Left forelimb (tissue), 1 donor: ENCODE results near the gene ASCL4.

Source experiments
- DNase-seq: peaks from one replicate; pipeline ENCODE4 v3.0.0-alpha.2; 2018; ENCODE audit warnings: low spot score

ASCL4 gene

DNA sequence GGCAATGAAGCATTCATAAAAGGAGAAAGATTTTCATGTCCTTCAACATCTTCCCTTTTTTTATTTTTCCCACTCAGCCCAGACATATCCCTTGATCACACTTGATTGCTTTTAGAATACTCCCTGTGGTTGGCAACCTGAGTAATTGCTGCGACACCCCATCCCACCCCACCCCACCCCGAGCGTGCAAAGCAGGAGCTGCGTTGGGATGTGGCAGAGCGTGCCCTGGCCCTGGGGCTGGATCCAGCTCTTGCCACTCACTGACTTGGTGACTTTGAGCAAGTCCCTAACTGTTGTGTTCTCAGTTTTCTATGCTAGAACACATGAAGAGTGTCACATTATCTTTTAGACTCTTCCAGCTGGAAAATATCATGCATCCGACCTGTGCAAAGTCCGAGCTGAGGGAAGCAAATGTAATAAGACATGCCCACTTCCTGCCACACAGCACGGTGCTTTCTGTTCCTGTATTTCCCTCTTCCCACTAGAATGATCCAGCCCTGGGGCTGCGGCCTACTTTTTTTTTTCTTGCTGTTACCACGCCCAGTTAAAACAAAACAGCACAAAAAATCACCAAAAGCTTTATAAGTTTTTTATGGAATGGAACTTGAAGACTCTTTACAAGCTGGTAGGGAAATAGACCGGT, 4.0 kb downstream of the ASCL4 start:
- no peak for DNase-seq

DNA sequence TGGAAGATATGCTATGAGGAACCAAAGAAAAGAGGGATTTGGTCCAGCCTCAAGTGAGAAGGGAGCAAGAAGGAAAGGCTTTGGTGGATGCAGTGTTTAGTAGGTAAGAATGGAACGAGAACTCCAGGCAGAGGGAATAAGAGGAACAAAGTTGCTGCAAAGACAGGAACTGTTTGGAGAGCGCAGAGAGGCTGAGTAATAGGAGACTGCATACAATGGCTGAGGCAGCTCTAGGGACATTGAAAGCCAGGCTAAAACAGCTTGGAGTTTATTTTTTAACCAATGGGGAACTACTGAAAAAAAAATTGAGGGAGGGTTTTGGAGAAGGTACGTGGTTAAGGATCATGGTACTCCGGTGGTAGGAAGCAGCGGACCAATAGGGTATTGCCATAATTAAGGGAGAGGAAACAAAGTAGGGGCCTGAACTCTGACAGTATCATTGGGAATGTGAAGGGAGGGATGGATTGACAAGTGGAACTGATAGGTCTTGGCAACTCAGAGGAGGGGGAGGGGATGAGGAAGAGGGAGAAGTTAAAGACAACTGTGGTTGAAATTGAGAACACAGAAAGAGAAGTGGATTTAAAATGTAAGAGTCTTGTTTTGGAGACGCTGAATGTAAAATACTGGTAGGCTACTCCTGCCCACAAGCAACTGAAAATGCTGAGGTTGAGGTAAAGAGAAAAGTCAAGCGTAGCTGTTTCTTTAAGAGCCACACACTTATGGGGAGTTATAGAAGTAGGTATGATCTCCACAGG, 4.8 kb downstream of the ASCL4 start:
- no peak for DNase-seq

DNA sequence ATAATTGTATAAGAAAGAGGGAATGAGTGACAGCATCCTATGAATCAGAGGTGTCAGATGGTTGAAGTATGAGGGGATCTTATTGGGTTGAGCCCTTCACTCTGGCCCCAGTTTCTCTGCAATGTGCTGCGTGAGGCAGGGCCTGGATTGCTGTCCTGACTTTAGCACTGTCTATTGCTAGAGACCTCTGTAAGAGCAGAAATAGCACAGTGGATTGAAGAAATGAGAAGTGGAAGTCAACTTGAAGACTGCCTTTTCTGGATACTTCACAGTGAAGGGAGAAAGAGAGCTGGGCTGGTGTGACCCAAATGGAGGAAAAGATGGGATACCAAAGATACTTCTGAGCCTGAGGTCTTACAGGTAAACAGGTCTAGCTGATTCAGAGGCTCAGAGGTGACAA, 5.8 kb downstream of the ASCL4 start:
- no peak for DNase-seq

DNA sequence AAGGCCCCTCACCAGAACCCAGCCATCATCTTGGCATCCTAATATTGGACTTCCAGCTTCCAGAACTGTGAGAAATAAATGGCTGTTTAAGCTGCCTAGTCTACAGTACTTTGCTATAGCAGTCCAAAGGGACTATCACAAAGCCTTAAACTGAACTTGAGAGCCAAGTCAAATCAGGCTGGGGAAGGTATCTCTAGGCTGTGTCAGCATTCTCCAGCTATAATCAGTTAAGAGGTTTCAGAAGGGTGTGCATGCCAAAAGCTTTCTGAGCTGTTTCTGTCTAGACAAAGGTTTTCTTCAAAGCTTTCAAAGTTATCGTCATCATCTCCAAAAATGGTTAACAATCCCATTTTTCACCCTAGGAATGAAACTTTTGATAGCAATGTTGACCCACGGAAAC, 7.6 kb downstream of the ASCL4 start:
- DNase-seq: no peak

DNA sequence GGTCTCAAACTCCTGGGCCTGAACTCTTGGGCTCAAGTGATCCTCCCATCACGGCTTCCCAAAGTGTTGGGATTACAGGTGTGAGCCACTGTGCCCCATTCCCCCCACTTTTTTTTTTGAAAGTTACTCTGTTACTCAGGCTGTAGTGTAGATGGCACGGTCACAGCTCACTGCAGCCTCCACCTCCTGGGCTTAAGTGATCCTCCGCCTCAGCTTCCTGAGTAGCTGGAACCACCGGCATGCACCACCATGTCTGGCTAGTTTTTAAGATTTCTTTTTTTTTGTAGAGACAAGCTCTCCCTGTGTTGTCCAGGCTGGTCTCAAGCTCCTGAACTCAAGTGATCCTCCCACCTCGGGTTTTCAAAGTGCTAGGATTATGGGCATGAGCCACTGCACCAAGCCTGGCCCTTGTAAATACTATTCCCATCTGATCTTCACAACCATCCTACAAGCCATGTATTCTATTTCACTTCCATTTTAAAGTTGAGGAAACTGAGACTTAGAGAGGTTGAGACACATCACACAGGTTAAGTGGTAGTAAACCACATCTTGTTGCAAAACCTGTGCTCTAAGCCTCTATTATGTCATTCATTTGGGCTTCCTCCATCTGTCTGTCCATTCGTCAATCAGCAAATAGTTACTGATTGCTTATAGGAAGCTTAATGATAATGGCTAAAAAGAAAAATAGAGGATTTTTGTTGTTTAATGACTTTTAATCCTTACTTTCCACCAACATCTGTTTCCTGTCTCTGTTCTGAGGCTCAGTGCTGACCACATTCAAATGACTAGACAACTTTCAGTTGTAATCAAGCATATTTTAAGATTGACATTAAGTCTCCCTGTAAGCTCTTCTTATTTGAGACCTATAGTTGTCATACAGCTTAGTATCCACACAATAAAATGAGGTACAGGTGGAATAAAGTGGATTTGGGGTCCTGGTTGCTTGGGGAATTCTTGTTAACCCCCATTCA, 9.2 kb downstream of the ASCL4 start:
- DNase-seq: no peak

DNA sequence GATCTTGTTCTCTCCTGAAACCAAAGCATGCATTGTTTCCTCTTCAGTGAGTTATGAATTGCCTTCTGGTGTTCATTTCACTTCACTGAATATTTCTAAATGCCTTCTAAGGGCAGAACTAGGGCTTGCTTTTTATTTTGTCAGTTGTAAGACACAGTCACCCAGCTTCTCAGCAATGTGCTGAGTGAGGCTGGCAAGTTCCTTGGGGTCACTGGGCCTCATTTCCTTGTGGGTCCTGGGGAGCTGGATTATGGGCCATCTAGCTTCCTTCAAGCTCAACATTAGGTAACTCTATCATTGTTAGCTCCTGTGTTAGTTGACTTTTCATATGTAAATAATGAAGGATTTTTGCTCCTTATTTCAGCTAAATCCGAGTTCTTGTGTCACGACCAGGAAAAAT, 13.8 kb downstream of the ASCL4 start:
- no peak for DNase-seq

DNA sequence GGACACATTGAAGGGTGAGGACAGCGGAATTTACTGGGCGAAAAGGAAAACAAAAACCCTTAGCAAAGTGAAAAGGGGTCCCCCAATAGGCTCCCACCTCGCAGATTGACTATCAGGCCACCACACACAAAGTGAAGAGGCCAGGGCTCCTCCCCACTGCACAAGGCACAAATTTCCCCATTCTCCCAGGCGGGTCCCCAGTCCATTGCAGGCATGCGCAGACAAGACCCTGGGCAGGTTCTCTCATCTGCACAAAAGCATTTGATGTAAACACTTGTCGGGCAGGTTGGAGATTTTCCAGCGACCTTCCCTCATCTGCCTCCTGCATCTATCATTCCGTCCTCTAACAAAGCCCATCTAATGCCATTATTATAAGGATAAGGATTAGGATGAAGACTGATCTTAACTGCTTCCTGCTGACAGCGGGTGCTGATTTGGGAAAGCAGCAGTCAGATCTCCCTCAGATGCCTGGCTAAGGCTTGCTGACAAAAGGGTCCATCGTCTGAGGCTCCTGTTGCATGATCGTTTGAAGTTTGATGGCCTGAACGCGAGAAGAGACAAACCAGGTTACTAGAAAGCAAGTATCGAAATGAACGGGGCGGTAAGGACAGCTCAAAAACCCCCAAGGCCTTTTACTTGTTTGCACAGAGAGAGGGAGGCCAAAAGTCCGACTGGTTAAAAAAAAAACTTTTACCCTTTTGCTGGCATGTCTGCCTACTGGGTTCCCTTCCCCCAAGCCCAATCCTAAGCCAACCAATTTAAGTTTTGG, 14.4 kb downstream of the ASCL4 start:
- no peak for DNase-seq

DNA sequence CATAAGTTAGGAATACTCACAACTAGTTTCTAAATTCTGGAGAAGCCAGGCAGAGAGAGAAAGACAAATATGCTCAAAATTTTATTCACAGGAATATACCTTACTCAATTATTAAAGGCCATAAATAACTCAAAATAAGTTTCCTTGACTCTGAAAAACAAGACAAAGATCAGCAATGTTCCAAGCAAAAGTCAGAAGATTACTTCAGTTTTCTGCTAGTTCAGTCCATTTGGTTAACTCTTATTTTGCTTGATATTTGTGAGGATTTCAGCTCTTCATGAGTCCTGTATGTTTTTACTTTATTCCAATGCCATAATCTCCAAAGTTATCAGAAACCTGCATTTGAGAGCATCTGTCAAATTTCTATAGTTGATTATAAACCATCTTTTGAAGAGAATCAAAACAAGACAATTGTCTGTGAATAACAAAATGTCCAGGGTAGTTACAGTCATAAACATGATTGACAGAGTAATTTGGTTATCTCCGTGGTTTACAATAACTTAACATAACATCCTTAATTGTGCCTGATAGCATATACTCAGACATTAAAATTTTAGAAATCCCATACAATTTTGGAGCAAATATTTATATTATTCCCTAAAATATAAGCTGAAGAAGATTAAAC, 17.1 kb downstream of the ASCL4 start:
- no peak for DNase-seq

DNA sequence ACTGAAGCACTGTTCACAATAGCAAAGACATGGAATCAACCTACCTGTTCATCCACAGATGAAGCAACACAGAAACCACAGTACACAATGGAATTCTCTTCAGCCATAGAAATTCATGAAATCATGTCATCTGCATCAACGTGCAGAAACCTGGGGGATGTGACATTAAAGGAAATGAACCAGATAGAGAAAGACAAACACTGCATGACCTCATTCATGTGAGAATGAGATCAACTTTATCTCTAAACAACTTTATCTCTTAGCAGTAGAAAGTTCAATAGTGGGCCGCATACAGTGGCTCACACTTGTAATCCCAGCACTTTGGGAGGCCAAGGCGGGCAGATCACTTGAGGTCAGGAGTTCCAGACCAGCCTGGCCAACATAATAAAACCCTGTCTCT, 19.9 kb downstream of the ASCL4 start:
- DNase-seq: no peak

DNA sequence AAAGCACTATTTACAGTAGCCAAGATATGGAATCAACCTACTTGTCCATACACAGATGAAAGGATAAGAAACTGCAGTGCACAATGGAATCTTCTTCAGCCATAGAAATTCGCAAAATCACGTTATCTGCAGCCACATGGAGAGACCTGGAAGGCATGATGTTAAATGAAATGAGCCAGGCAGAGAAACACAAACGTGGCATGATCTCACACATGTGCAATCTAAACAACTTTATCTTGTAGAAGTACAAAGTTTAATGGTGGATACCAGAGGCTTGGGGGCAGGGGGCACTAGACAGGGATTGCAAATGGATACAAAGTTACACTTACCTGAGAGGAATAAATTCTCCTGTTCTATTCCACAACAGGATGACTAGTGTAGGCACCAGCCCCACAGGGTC, 24.1 kb downstream of the ASCL4 start:
- no peak for DNase-seq

DNA sequence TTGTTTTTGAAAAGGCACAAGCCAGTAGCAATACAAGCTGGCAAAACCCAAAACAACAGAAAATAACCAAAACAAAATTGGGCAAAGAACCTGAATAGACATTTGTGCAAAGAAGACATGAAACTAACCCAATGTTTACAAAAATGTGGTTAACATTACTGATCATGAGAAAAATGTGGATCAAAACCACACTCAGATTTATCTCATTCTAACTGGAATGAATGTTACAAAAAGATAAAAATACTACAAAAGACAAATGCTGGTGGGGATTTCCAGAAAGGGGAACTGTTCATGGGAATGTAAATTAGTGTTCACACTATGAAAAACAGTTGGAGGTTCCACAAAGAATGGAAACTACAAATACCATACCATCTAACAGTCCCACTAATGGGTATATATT, 26.6 kb downstream of the ASCL4 start:
- DNase-seq: no peak

DNA sequence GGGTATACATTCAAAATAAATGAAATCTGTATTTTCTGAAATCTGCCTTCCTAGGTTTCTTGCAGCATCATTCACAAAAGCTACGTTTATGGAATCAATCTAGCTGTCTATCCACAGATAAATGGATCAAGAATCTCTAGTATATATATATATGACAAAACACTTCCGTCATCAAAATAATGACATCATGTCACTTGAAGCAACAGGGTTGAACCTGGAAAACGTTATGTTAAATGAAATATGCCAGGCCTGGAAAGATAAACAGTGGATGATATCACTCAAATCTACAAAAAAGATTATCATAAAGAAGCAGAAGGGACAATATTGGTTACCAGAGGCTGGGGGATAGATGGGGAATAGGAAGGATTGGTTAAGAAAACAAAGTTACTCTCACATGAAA, 28.6 kb downstream of the ASCL4 start:
- DNase-seq: no peak

DNA sequence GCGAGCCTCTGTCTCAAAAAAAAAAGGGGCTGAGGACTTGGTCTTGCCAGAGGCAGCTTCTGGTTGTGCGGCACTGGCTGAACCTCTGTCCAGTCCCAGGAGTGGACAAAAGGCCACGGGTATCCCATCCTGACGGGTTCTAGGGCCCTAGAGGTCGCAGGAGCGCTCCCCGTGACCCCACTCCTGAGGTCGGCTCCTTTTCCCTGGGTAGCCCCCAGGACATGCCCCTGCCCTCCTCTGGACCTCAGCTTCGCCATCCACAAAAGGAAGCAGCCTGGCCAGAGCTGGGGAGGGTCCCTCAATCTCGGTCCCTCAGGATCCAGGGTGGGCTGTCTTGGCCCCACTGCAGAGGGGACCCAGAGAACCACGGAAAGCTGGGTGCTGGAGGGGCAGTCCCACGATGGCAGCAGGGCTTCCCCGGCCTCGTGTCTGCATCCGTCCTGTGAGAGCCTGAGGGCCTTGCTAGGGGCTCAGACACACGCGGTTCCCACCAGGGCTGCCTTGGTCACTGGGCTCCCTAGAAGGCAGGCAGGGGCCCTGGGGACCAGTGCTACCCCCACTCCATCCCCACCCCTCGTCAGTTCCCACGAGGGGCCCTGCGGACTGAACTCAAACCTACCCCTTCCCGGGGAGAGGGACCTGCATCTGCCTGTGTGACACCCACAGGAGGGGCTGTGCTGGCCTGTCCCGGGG, 31.1 kb downstream of the ASCL4 start:
- no peak for DNase-seq

DNA sequence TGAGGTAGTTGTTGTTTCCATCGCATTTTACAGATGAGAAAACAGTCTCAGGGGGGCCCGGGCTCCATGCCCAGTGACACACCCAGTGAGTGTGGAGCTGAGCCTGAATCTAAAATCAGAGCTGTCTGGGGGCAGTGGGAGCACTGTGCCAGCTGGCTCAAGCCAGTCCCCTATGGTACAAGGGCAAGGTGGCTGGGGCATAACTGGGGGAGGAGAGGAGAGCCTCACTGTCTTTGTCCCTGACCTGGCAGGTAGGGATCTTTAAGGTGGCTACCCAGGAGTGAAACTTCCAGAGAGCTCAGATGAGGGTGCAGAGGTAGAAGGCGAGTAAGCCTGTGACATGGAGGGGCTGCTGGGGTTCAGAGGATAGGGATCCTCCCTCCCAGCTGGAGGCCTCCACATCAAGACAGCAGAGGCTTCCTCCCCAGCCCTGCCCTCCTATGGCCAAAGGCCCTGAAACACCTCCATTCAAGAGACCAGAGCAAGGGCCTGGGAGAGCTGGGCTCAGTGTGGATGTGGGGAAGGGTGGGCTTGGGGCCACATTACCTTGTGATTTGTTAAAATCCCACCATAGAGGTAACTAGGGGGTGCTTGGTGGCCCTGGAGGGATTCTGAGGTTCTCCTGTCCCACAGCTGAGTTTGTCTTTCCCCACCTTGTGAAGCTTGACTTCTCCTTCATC, 33.1 kb downstream of the ASCL4 start:
- DNase-seq: no peak

DNA sequence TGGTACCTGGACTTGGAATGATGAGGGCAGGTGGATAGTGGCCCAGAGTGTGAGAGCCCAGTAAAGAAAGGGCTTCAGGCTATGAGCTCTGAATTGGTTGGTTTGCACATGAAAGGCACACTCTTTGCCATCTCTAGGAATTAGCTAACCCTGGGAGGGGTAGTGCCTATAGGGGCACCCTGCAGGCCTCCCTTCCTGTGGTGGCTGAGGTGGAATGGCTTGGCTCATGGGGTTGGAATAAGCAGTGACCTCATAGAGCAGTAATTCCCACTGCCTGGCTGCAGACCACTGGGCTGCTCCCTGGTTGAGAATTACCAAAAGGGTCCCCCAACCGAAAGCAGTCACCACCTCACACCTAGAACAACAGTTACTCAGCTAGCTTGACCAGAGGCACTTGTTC, 42.7 kb downstream of the ASCL4 start:
- DNase-seq: no peak

DNA sequence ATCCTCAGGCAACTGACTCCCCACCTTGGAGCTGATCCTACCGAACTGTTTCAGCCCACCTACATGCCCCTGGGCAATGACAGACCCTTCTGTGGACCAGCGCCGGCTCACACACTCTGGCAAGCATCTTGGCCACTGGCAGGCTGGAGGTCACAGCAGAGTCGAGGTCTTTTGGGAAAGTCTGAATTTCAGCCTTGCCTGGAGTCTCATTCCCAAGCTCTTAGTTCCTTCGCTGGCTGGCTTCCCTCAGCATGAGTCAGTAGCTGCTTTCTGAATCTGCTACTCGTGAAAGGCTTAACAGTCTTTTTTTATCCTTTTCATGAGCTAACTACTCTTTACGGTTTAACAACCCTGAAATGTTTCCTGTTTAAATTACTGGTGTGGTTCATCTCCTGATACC, 44.5 kb downstream of the ASCL4 start:
- DNase-seq: no peak

DNA sequence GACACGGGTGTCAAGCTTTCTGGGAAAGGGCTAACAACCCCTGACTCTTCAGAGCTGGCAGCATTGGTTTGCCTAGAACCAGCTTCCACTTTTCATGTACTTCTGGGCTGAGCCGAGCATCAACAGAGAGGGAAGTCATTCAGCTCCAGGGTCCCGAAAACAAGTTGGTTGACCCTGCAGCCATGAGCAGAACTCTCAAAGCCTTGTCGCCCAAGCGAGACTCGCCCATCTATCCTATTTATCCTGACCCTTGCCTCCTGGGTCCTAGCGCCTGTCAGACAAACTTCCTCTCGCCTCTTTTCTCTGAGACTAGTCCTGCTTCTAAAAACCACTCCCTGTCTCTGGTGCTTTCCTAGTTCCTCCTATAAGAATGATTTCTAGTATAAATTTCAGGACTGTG, 47.9 kb downstream of the ASCL4 start:
- no peak for DNase-seq
